Neural cell (in vitro differentiated cells): ENCODE data around the gene SLC8A3. TPM values are rescaled to one million over a fixed set of nuclear protein-coding genes. Genes with fewer than 3 reads are reported as not detected.

Experiments
- H2AFZ ChIP-seq: fragments of 200-600, 300-800 bp; sonication (generic), shearing (Covaris generic); 2 replicates; pipeline ENCODE4 v1.6.0; 2014; ENCODE audit warnings: low read depth, mild to moderate bottlenecking, antibody characterized with exemption, low read length, moderate library complexity
- H3F3A ChIP-seq: fragments of 200-600 bp; shearing (Covaris generic); 2 replicates; pipeline ENCODE4 v1.6.1; 2016; ENCODE audit warnings: mild to moderate bottlenecking, moderate library complexity, mixed read lengths, antibody characterized with exemption, low read length; ENCODE audit not compliant: insufficient read depth, poor library complexity, severe bottlenecking
- H3K27ac ChIP-seq: fragments of 200-600, 300-800 bp; sonication (generic), shearing (Covaris generic); 2 replicates; pipeline ENCODE4 v1.5.1; 2014; ENCODE audit warnings: mild to moderate bottlenecking, low read length, moderate library complexity
- H3K27me3 ChIP-seq: fragments of 300-800, 200-600 bp; sonication (generic), shearing (Covaris generic); 2 replicates; pipeline ENCODE4 v1.6.0; 2014; ENCODE audit warnings: mild to moderate bottlenecking, low read depth, low read length, moderate library complexity; ENCODE audit not compliant: insufficient read depth
- H3K36me3 ChIP-seq: fragments of 300-800, 200-600 bp; sonication (generic), shearing (Covaris generic); 2 replicates; pipeline ENCODE4 v1.5.1; 2014; ENCODE audit warnings: mild to moderate bottlenecking, antibody characterized with exemption, low read length, moderate library complexity; ENCODE audit not compliant: insufficient read depth
- H3K4me2 ChIP-seq: fragments of 300-800, 200-600 bp; sonication (generic), shearing (Covaris generic); 2 replicates; pipeline ENCODE4 v1.6.0; 2014; ENCODE audit warnings: mild to moderate bottlenecking, low read length
- H3K4me3 ChIP-seq: fragments of 300-800, 200-600 bp; sonication (generic), shearing (Covaris generic); 2 replicates; pipeline ENCODE4 v1.5.1; 2014; ENCODE audit warnings: mild to moderate bottlenecking, low read length, moderate library complexity
- H3K79me2 ChIP-seq: fragments of 200-600 bp; shearing (Covaris generic); replicated peaks from 2 replicates; pipeline ENCODE4 v1.6.0; 2014; ENCODE audit warnings: mild to moderate bottlenecking, low read length, moderate library complexity; ENCODE audit not compliant: insufficient read depth
- H3K9ac ChIP-seq: fragments of 300-800, 200-600 bp; sonication (generic), shearing (Covaris generic); 2 replicates; pipeline ENCODE4 v1.6.1; 2016; ENCODE audit warnings: mild to moderate bottlenecking, low read length, mixed read lengths
- H3K9me2 ChIP-seq: fragments of 200-600 bp; shearing (Covaris generic); 2 replicates; pipeline ENCODE4 v1.6.1; 2016; ENCODE audit warnings: mild to moderate bottlenecking, low read length, mixed read lengths; ENCODE audit not compliant: insufficient read depth
- H3K9me3 ChIP-seq: fragments of 200-600, 300-800 bp; sonication (generic), shearing (Covaris generic); 2 replicates; pipeline ENCODE4 v1.6.1; 2016; ENCODE audit warnings: mild to moderate bottlenecking, mixed run types, low read length, moderate library complexity, mixed read lengths
- H4K20me1 ChIP-seq: fragments of 200-600 bp; shearing (Covaris generic); 2 replicates; pipeline ENCODE4 v1.6.1; 2016; ENCODE audit warnings: mild to moderate bottlenecking, mixed run types; ENCODE audit not compliant: insufficient read depth
- CTCF ChIP-seq: fragments of 450-650 bp; IDR thresholded peaks from 2 replicates; pipeline ENCODE4 v1.5.1; 2014; ENCODE audit warnings: antibody characterized with exemption, mild to moderate bottlenecking, moderate library complexity; ENCODE audit not compliant: poor library complexity, severe bottlenecking
- EP300 ChIP-seq: fragments of 450-650 bp; conservative IDR thresholded peaks from 2 replicates; pipeline ENCODE4 v1.6.1; 2014; ENCODE audit warnings: antibody characterized with exemption, mild to moderate bottlenecking, moderate library complexity; ENCODE audit not compliant: poor library complexity, severe bottlenecking
- EZH2 ChIP-seq: fragments of 200-600, 300-800 bp; shearing (Covaris generic), sonication (generic); IDR thresholded peaks from 2 replicates; pipeline ENCODE4 v1.6.1; 2014; ENCODE audit warnings: antibody characterized with exemption, low read length, borderline replicate concordance, mild to moderate bottlenecking; ENCODE audit not compliant: insufficient read depth, poor library complexity, severe bottlenecking
- MXI1 ChIP-seq: fragments of 450-650 bp; conservative IDR thresholded peaks from 2 replicates; pipeline ENCODE4 v1.6.1; 2014; ENCODE audit warnings: antibody characterized with exemption, mild to moderate bottlenecking; ENCODE audit not compliant: poor library complexity, severe bottlenecking
- POLR2AphosphoS5 ChIP-seq: IDR thresholded peaks from 2 replicates; pipeline ENCODE4 v1.6.1; 2012
- RAD21 ChIP-seq: fragments of 450-650 bp; conservative IDR thresholded peaks from 2 replicates; pipeline ENCODE4 v1.6.1; 2014; ENCODE audit warnings: antibody characterized with exemption, mild to moderate bottlenecking, moderate library complexity
- REST ChIP-seq: IDR thresholded peaks from 2 replicates; pipeline ENCODE4 v1.6.1; 2012; ENCODE audit warnings: borderline replicate concordance
- SMC3 ChIP-seq: fragments of 450-650 bp; conservative IDR thresholded peaks from 2 replicates; pipeline ENCODE4 v1.6.1; 2014; ENCODE audit warnings: antibody characterized with exemption, mild to moderate bottlenecking, moderate library complexity; ENCODE audit not compliant: poor library complexity
- TAF1 ChIP-seq: IDR thresholded peaks from 2 replicates; pipeline ENCODE4 v1.6.1; 2012; ENCODE audit warnings: low read depth
- polyA plus RNA-seq: library from polyadenylated mRNA; depleted of rRNA; stranded (reverse); fragments of >200 nt; gene quantifications from 2 replicates; pipeline ENCODE4 v1.2.3, GENCODE V29; 2014

Gene SLC8A3
- polyA plus RNA-seq, 1 donor from 2014 or later: 2.9 TPM

- Histone ChIP-seq H3K4me2 (no peak overlapping the region), H3K9me2 (no peaks in the 10 kb centered on the region), H3K27ac (no peak overlapping the region), H2AFZ (no peak overlapping the region), H3K27me3 (no peaks in the 10 kb centered on the region), H3K36me3 (no peaks in the 10 kb centered on the region), H3K4me3 (no peak overlapping the region), H4K20me1 (no peaks in the 10 kb centered on the region), H3K9ac (no peak overlapping the region), H3F3A (no peaks in the 10 kb centered on the region), H3K9me3 (no peaks in the 10 kb centered on the region), H3K79me2 (no peaks in the 10 kb centered on the region)
- TF ChIP-seq EP300 (no peak), EZH2 (no peak), TAF1 (no peak), MXI1 (no peak), SMC3 (no peak), REST (no peak)
Observed at GRCh38 chr14:70156592-70156991, 32.2 kb downstream of the SLC8A3 start.

- H4K20me1 ChIP-seq: no peaks in the 10 kb centered on the region
- H3K79me2 ChIP-seq: no peaks in the 10 kb centered on the region
- no peaks in the 10 kb centered on the region for H3K36me3 ChIP-seq
- no peak overlapping the region for H2AFZ ChIP-seq
- H3K27ac ChIP-seq: no peak overlapping the region
- no peaks in the 10 kb centered on the region for H3K9me2 ChIP-seq
- no peak for TF ChIP-seq POLR2AphosphoS5
- no peak for TF ChIP-seq CTCF
- TF ChIP-seq REST: no peak
- TF ChIP-seq EZH2: no peak
- TF ChIP-seq EP300: no peak
- no peak for TF ChIP-seq TAF1
- no peak for TF ChIP-seq MXI1
- TF ChIP-seq SMC3: no peak
- no peak for TF ChIP-seq RAD21
- no peaks in the 10 kb centered on the region for H3K27me3 ChIP-seq
- no peak overlapping the region for H3K4me2 ChIP-seq
- H3K4me3 ChIP-seq: no peak overlapping the region
- H3K9me3 ChIP-seq: no peaks in the 10 kb centered on the region
- no peak overlapping the region for H3K9ac ChIP-seq
- H3F3A ChIP-seq: no peaks in the 10 kb centered on the region
Observed at GRCh38 chr14:70152704-70153103, 36.0 kb downstream of the SLC8A3 start.
